GM12872 (cell line): ENCODE data around the gene FOXC1.

Experiments used
- TF ChIP-seq, protein P1 (sequence below): IDR thresholded peaks from 3 replicates; pipeline ENCODE4 v1.5.1; 2011; ENCODE audit warnings: low read depth, mild to moderate bottlenecking, low read length, moderate library complexity; ENCODE audit not compliant: insufficient read depth

The FOXC1 gene

DNA sequence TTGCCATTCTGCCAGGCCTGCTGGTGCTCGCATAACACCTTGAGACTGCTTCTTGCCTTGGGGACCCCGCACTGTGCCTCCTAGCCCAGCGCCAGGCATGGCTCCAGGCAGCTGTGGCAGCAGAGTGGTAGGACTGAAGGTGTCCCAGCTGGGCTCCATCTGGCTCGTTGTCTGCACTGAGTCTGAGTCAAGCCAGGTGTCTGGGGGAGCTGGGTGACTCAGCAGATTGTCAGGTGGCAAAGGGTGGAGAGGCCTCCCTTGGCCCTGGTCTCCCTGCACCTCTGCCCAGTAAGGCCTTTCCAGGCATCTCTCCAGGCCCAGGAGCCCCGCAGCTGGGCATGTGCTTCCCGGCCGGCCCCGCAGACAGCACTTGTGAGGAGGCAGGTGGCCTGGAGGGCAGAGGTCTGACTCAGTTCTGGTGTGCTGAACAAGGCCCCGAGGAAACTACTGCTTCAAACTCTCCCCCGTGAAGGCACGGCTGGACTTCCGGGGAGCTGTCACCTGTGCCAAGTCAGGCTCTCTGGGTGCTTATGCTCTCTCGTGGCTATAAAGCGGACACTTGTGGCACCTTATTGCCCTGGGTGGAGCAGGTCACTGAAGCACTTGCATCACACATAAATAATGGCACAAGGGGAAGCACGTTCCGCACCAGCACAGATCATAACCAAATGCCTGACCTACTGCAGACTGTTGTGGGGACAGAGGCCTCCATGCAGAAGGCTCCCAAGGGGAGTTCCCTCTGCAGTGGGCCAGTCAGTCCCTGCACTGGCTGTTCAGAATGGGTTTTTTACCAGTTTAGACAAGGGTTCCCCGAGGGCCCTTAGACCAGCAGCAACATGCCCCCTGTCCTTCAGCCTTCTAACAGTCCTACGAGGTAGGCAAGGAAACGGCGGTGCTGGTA, 27.5 kb downstream of the FOXC1 start:
- TF ChIP-seq, protein P1, sequence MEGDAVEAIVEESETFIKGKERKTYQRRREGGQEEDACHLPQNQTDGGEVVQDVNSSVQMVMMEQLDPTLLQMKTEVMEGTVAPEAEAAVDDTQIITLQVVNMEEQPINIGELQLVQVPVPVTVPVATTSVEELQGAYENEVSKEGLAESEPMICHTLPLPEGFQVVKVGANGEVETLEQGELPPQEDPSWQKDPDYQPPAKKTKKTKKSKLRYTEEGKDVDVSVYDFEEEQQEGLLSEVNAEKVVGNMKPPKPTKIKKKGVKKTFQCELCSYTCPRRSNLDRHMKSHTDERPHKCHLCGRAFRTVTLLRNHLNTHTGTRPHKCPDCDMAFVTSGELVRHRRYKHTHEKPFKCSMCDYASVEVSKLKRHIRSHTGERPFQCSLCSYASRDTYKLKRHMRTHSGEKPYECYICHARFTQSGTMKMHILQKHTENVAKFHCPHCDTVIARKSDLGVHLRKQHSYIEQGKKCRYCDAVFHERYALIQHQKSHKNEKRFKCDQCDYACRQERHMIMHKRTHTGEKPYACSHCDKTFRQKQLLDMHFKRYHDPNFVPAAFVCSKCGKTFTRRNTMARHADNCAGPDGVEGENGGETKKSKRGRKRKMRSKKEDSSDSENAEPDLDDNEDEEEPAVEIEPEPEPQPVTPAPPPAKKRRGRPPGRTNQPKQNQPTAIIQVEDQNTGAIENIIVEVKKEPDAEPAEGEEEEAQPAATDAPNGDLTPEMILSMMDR: no peak

DNA sequence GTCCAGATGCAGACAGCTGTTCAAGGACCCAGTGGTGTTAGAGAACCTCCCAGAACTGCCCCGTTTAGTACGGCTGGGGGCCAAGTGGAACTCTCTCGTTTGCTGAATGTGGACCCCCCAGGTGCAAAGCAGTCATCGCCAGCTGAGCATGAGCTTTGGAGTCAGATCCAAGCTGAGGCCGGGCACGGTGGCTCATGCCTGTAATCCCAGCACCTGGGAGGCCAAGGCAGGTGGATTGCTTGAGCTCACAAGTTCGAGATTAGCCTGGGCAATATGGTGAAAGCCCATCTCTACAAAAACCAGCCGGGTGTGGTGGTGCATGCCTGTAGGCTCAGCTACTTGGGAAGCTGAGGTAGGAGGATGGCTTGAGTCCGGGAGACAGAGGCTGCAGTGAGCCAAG, 29.7 kb downstream of the FOXC1 start:
- TF ChIP-seq, protein P1: no peak

DNA sequence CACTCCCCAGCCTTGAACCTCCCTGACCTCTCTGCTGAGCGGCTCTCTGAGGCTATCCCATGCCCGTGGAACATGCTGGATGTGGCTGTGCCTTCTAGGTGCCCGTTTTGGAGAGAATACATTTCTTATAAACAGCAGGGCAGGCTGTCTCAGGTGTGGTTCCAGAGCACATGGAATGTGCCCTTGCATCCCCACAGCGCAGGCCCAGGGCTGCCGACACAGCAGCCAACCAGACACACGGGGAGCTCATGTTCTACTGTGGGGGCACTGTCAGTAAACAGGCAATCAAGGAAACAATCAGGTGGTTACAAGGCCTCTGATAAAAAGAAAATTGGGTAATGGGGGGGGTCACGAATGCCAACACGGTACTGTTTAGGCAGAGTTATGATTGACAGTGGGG, 30.8 kb downstream of the FOXC1 start:
- TF ChIP-seq, protein P1: no peak

DNA sequence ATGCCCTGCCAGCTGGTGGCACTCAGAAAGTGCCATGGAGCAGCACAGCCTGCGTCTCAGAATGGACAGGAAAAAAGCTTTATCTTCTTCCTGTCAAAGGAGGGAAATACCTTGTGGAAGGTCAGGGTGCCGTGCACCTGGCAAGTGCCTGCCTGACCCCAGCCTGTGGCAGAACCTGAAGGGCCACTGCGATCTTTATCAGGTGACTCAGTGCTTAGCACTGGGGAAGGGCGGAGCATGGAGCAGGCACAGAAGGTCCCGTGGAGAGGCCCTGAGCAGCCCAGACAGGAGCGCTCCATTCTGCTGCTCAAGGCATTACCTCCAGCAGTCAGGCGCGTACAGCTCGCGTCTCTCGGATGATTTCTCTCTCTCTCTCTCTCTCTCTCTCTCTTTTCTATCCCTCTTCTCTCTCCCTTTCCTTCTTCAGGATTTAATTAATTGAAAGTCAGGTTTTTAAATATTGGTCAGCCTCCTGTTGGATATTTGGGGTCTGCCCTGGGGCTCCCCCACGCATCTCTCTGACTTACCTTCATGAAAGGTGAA, 31.7 kb downstream of the FOXC1 start:
- TF ChIP-seq, protein P1: no peak

DNA sequence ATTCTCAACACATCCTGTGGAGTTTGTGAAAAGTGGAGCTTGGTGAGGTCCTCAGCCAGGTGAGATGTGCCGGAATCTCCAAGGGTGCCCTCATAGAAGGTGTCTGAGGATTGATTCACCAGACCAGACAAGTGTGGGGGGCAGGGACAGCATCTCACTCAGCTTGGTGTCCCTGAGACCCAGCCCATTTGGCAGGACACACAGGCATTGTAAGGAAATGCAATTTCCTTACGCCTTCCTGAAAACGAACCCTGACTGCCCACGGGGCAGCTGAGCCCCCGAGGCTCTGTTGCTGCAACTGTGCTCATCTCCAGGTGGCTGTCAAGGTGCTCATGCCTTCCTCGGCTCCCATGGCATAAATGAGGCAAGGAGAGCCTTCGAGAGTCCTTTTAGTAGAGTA, 33.4 kb downstream of the FOXC1 start:
- TF ChIP-seq, protein P1: no peak

DNA sequence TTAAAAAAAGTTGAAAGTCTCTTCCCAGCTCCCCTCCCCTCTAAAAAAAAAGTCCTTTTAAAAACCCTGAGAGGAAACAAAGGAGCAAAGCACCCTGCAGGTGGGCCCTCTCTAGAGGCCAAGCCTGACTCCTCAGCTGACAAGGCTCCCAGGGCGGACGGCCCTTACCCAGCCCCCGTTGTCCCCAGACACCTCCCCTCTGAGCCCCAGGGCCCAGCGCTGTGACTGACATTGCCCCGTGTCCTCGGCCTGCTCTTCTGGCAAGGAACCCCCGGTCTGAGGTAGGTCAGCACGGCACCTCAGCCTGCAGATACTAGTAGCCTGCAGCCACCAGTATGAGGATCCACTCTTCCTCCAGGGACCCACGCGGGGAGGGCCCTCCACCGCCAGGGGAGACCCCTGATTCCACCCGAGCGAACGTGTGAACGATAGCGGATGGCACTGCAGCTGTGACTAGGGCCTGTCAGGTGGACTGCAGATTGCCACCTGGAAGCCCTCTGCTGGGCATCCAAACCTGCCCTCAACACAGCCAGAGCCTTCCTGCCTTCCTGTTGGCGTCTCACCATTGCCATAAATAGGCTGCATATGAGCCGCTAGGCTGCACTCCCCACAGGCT, 34.2 kb downstream of the FOXC1 start:
- TF ChIP-seq, protein P1: no peak

DNA sequence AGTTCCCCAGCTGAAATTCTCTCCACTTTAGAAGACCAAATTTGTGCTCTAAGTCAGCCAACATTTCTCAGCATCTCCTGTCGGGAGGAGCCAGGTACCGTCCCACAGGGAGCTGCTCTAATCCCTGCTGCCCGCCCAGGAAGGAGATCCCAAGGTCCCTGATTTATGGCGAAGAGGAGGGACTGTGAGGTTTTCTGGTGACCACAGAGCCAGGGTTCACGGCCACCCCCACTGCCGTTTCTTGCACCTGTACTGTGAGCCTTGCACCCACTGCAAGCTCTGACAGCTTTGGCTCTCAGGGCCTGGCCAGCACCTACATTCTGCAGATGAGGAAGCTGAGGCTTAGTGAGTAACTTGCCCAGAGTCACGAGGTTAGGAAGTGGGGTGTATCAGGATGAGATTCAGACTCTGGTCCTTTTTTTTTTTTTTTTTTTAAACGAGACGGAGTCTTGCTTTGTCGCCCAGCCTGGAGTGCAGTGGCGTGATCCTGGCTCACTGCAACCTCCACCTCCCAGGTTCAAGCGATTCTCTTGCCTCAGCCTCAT, 34.9 kb downstream of the FOXC1 start:
- TF ChIP-seq, protein P1: no peak
